HG03280 (cell line): ENCODE results near the gene ATP2B2.

Source experiments
- ATAC-seq: cut with Tn5 transposase; IDR thresholded peaks from one replicate; pipeline ENCODE4 v1.9.1; 2021; ENCODE audit warnings: mild to moderate bottlenecking, moderate library complexity; ENCODE audit not compliant: unreplicated experiment

Gene ATP2B2

DNA sequence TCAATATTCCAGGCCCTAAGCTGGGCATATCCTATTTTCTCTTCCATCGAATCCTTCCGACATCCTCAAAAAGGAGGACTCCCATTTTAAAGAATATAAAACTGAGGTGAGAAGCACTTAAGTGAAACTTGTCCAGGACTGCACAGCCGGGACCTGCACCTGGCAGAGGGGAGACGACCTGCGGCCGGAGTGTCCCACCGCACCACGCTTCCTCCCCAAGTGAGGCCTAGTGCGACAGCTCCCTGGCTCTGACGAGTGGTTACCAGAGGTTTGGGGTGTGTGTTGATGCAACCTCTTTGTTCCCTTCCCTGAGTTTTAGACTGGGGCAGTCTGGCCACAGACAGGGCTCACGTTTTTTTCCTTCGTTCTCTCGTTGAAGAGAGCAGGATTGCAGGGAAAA, 24.9 kb upstream of the ATP2B2 start:
- ATAC-seq: no peak

- no peak for ATAC-seq
Observed at GRCh38 chr3:10529809-10530208, 24.4 kb upstream of the ATP2B2 start.

- no peak for ATAC-seq
Observed at GRCh38 chr3:10528046-10528445, 22.7 kb upstream of the ATP2B2 start.

DNA sequence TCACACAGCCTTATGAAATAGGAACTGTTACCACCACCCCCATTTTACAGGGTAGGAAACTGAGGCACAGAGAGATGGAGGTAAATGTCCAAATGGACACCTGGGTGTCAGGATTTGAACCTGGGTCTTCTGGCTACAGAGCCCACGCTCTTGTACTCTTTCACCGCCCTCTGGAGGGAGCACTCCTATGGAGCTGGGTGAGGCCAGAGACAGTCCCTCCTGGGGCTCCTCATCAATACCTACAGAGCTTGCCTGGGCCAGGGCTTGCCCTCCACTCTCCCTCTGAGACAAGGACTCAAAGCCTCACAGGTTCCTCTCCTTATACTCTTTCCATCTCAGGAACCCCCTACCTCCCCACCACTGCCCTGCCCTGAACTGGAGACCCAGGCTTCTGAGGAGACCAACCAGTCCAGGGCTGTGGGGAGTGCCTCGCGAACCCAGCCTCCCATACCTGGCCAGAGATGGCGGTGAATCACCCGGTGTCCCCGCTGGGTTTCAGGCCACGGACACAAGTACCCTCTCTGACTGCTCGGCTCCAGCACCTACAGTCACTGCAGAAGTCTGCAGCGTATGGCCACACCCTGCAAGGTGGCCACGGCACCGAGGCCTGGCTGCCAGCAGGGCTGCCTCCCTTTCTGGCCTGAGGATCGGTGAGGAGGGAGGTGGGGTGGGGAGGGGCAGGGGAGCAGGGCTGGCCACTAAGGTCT, 22.1 kb upstream of the ATP2B2 start:
- no peak for ATAC-seq

DNA sequence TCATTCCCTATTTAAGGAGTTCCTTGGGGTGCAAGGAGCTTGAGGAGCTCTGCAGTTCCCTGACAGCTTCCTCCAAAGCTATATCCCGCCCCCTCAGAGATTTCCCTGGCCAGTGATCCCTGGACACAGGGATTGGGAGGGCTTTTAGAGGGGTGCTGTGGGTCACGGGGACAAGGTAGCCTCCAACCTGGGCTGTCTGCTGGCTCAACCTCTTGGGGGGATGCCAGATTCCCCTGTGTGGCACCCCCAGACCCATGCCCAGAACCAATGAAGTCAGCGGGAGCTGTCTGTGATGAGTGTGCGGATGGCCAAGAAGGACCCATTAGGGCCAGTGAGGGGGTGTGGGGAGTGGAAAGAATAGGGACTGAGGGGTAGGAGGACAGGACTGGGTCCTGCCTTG, 21.0 kb upstream of the ATP2B2 start:
- ATAC-seq: no peak

- ATAC-seq: no peak
Observed at GRCh38 chr3:10524799-10525301, 19.5 kb upstream of the ATP2B2 start.

DNA sequence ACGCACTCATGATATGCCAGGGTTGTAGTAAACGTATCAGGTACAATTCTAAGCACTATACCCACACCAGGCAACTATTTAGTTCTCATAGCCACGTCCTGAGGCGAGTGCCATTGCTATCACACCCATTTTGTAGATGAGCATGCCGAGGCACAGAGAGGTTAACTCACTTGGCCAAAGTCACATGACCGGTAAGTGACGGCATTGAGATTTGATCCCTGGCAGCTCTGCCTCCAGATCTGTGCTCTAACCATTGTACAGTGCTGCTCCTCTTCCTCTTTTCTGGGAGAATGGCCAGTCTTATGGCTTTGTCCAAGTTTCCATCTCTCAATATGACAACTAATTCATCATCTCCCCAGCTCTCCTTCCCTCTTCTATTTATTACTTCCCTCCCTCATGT, 18.9 kb upstream of the ATP2B2 start:
- no peak for ATAC-seq

DNA sequence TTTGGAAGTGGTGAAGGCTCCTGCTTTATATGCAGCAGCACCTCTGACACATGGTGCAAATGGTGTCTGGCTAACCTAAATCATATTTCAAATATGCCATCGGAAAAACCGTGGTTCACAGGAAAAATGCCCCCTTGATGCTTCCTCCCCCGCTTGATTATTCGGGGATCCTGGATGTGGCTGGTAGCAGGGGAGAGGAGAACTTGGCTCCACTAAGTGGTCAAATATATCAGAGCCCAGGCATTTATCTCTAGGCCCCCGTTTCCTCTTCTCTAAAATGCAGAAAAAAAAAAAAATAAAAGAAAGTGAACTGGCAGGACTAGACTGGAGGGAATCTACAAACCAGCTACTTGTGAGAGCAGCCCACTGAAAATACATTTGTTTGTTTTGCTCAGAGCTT, 18.2 kb upstream of the ATP2B2 start:
- ATAC-seq: no peak

GRCh38 chr3:10522646-10523303, 17.4 kb upstream of the ATP2B2 start:
- no peak for ATAC-seq

DNA sequence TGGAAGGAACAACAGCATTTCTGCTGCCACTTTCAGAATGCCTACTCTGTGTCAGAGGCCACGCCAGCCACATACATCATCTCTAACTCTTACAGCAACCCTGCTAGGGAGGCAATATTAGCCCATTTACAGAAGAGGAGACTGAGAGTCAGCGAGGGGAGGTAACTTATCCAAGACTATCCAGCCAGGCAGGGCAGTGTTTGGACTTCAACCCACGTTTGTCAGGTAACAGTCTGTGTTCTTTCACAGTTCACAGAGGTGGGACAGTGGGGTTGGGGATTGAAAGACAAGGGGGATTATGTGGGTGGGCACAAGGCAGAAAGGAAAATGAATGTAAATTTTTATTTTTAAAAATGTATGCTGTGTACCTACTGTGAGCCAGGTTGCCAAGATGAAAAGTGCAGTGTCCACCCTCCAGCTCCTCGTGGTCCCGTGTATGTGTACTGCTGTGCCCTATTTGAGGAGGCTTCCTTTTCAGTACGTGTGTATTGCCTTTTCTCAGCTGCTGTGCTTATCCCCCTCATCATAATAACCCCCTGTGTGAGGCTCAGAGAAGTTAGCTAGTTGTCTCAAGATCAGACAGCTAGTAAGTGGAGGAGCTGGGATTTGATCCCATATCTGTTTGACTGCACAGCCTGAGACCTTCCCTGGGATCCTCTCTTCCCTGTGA, 16.5 kb upstream of the ATP2B2 start:
- no peak for ATAC-seq

- ATAC-seq: no peak
Observed at GRCh38 chr3:10520072-10520471, 14.7 kb upstream of the ATP2B2 start.

DNA sequence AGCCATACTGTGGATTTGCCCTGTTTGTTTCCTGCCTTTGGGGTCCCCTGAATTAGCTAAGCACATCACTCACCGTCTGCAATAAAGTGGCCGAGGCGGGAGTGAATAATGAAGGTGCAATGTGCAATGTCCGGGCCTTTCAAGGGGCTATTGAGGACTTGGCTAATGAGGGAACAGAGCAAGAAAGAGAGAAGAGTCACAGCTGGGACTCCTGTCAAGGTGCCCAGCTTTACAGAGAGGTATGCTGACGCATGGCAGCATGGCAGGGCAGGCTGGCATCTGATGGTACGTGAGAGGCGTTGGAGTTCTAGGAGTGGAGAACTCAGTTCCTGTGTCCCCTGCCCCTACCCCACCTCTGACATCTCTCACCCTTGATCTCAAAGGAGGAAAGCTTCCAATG, 13.8 kb upstream of the ATP2B2 start:
- no peak for ATAC-seq

- ATAC-seq: no peak
Observed at GRCh38 chr3:10518506-10519150, 13.2 kb upstream of the ATP2B2 start.

GRCh38 chr3:10517627-10518026, 12.2 kb upstream of the ATP2B2 start:
- ATAC-seq: no peak

DNA sequence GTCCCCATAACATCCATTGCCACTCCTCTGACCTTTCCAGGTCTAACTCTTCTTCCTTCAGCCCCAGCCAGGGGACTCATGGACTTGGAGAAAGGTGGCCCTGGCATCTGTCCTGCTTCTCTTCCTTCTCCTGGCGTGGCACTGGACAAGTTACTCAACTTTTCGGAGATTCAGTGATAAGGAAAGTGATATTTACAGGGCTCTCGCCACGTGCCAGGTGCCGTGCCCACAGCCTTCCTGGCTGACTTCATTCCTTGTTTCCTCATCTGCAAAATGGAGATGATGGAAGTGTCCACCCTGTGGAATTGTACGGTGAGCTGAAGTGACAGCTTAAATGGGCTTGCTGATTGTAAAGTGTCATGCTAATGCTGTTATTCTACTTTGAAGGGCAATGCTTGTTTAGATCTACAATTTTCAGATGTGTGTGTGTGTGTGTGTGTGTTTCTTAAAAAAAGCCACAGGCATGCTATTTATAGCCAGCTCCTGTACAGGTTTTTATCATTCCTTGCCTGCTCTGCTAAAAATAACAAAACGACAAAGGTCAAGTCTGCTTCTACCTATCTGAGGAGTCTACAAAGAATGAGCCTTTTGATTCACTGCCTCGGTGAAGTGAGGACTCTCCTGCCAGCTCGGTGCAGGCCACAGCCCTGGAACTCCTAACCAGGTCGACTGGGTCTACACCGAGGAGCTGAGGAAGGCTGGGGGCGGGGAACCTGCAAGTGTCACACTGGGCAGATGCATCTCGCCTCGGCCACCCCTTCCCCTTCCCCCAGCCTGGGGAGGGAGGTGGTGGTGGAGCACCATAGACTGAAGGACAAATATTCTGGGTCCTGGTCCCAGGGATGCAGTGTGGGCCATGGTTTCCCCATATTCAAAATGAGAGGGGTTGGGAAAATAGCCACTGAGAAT, 11.4 kb upstream of the ATP2B2 start:
- no peak for ATAC-seq

DNA sequence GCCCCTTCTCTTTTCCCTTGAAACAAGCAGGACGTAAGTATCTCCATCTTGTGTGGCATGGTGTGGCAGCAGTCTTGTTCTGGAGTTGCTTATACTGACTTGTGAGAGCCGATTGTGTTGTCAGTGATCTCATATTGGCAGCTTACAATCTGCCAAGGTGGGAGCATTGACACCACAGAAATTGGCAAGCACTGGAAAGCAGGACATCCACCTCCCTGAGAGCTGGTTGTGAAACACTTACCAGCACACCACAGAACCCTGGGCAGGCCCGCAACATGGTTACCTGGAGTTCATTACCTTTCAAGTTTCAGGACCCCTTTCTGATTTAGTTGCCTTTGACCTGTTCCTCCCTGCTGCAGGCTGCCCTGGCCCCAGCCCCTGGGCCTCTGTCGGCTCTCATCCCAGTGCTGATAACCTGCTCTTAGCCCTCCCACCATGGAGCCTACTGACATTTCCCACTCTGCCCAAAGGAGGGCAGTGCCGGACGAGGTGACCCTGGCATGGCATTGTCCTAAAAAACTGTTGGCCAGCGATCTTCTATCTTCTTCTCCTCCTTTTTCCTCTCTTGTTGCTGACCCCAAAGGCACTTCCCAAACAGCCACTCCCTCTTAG, 10.6 kb upstream of the ATP2B2 start:
- ATAC-seq: no peak

DNA sequence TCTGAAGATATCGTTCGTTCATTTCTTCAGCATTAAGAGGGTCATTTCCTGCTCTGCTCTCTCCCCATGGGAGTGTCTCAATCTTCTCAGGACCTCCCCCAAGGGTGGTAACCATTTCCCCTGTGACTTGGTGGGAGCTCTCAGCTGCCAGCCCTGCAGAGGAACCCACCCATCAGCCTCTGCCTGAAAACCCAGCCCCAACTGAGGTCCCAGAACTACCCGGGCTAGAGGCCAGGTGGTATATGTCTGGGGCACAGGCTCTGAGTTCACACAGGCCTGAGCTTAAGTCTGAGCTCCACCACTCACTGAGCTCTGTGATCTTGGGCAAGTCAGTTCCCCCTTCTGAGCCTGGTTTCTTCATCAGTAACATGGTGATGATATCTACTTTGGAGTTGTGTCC, 10.0 kb upstream of the ATP2B2 start:
- no peak for ATAC-seq

DNA sequence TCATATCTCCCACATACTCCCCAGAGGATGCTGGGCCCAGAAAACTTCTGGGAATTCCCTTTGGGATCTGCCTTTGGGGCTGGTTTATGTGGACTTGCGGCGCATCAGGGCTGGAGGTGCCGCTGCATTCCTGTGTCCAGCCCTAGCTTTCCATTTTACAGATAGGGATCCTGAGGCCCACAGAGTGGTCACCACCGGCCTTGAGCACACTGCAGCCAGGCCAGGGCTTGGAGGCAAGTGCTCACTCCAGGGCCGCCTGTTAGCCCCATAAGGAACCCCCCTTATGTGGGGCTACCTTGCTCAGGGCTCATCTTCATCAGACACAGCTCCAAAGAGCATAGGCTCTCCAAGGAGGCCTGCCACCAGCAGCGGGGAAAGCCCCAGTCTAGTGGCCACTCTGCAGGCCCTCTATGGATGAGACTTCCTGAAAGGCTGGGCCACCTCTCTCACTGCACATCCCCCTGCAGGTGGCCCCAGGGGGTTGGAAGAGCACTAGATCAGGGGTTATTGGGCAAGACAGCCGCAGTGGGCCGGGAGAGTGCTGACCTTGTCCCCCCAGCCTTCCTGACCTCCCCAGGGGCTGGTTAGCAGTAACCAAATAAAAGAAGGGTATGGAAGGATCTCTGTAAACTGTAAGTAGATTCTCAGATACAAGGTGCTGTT, 9.2 kb upstream of the ATP2B2 start:
- no peak for ATAC-seq

DNA sequence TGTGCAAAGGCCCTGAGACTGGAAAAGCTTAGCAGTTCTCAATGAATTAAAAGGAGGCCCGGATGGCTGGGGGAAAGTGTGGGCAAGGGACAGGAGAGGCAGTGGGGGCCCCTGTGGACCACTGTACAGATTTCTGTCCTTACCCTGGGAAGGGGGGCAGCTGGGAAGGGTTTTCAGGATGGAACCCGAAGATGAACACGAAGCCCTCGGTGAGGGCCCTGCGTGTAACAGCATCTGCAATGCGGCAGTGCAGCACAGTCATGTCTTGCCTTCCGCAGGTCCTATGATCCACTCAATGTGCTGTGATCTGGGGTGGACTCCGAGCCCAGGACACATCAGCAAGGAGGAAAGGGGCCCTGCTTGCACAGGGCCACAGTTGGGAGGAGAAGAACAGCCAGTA, 7.9 kb upstream of the ATP2B2 start:
- ATAC-seq: no peak

DNA sequence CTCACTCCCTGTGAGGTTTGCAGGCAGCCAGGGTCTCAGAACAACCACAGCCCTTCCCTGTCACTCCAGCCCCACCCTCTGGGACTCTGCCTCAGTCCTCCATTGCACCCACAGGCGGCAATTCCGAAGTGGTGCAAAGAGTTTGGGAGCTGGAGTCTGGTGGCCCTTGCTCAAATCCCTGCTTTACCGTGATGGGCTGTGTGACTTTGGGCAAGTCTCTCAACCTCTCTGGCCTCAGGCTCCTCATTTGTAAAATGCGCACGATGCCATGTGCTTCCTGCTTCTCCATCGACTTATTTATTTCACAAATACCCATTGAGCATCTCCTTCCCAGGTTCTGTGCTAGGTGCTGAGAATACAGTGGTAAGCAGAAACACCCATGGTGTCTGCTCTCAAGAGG, 7.3 kb upstream of the ATP2B2 start:
- ATAC-seq: no peak
